ENCODE results near the gene ADCY6. TPM values are rescaled to one million over a fixed set of nuclear protein-coding genes. Genes with fewer than 3 reads are reported as not detected.
A peak's percentile ranks its signal among the peaks of the same experiment; 100 is the strongest.

ADCY6 gene
- total RNA-seq, 1 experiment from 2014 or later = 21.9 TPM

DNA sequence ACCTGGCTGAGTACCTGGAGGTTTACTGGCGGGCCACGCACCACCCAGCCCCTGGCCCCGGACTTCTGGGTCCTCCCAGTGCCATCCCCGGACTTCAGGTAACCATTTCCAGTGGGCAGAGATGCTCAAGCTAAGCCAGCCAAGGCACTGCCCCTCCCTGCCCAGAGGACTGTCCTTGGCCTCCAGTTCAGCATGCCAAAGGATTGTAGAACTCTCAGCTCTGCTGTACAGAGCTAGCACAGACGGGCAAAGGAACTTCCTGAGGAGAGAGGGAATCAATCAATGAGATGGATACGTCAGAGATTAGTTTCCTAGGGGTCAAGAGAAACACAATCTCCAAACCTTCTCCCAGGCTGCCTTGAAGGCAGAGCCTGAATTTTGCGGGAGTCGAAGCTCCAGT lies 38.1 kb upstream of the ADCY6 start:
- Mint-ChIP-seq H3K4me3 (ENCODE audit: unreplicated experiment) (no peak overlapping the region), H3K4me1 (ENCODE audit: insufficient read depth, unreplicated experiment) (peaks cover 10% of the 10 kb centered on the region), H3K36me3 (ENCODE audit: insufficient read depth, unreplicated experiment) (peaks cover 33% of the 10 kb centered on the region), H3K9me3 (ENCODE audit: unreplicated experiment) (no peaks in the 10 kb centered on the region), H3K27ac (ENCODE audit: low read depth, unreplicated experiment) (no peak overlapping the region), H3K27me3 (ENCODE audit: insufficient read depth, unreplicated experiment) (no peaks in the 10 kb centered on the region)
- CTCF ChIA-PET = interaction anchor here (0.6 to 6.7 kb wide), 7 partner anchors 8 to 240 kb away, joined by 3 to 46 read pairs (median 4); no protein-coding TSS in a partner anchor
- TF ChIP-seq, protein P1, sequence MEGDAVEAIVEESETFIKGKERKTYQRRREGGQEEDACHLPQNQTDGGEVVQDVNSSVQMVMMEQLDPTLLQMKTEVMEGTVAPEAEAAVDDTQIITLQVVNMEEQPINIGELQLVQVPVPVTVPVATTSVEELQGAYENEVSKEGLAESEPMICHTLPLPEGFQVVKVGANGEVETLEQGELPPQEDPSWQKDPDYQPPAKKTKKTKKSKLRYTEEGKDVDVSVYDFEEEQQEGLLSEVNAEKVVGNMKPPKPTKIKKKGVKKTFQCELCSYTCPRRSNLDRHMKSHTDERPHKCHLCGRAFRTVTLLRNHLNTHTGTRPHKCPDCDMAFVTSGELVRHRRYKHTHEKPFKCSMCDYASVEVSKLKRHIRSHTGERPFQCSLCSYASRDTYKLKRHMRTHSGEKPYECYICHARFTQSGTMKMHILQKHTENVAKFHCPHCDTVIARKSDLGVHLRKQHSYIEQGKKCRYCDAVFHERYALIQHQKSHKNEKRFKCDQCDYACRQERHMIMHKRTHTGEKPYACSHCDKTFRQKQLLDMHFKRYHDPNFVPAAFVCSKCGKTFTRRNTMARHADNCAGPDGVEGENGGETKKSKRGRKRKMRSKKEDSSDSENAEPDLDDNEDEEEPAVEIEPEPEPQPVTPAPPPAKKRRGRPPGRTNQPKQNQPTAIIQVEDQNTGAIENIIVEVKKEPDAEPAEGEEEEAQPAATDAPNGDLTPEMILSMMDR (IDR thresholded peaks at IDR 0.05; ENCODE audit: unreplicated experiment) = no peak
- intact Hi-C loops (cut with micrococcal nuclease) = no loop called here
- DNase-seq (ENCODE audit: unreplicated experiment) = no peak
- BruUV-seq (replicated peaks) = no TSS peak
- POLR2A ChIA-PET = interaction anchor here (0.6 to 4.3 kb wide), 5 partner anchors 11 to 111 kb away, joined by 3 to 32 read pairs (median 3); partner anchors contain the start of gene CACNB3

DNA sequence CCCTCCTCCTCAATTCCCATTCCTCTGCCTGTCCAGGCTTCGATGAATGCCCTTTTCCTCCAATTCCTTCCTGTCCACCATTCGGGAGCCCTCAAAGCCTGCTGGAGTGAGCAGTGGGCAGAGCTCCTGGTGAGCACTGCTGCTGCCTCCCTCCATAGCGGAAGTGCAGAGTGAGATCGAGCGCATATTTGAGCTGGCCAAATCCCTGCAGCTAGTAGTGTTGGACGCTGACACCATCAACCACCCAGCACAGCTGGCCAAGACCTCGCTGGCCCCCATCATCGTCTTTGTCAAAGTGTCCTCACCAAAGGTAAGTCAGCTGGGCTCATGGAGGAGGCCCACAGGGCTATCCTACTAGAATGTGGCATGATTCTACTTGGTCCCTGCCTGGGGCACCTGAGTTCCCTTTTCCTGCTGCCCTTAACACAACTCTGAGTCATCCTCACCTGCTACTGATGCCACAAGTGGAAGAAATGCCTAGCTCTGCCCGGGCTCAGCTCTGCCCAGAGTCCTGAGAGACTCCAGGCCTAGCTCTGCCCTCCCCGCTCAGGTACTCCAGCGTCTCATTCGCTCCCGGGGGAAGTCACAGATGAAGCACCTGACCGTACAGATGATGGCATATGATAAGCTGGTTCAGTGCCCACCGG lies 37.4 kb upstream of the ADCY6 start:
- intact Hi-C loops (cut with micrococcal nuclease) = no loop called here
- CTCF ChIA-PET = interaction anchor here (1.0 to 6.7 kb wide), 4 partner anchors 11 to 61 kb away, joined by 3 to 46 read pairs (median 5); no protein-coding TSS in a partner anchor
- peaks cover 27% of the 10 kb centered on the region for H3K36me3 Mint-ChIP-seq (ENCODE audit: insufficient read depth, unreplicated experiment)
- H3K4me3 Mint-ChIP-seq (ENCODE audit: unreplicated experiment) = no peak overlapping the region
- TF ChIP-seq, protein P1 (IDR thresholded peaks at IDR 0.05; ENCODE audit: unreplicated experiment) = no peak
- no TSS peak for BruUV-seq (replicated peaks)
- DNase-seq (ENCODE audit: unreplicated experiment) = peak; percentile 46
- H3K4me1 Mint-ChIP-seq (ENCODE audit: insufficient read depth, unreplicated experiment) = peaks cover 10% of the 10 kb centered on the region
- H3K27me3 Mint-ChIP-seq (ENCODE audit: insufficient read depth, unreplicated experiment) = no peaks in the 10 kb centered on the region
- no peaks in the 10 kb centered on the region for H3K9me3 Mint-ChIP-seq (ENCODE audit: unreplicated experiment)
- no peak overlapping the region for H3K27ac Mint-ChIP-seq (ENCODE audit: low read depth, unreplicated experiment)
- POLR2A ChIA-PET = interaction anchor here (0.6 to 4.3 kb wide), 5 partner anchors 10 to 111 kb away, joined by 3 to 32 read pairs (median 3); partner anchors contain the start of gene CACNB3

GRCh38 chr12:48824905-48825304 lies 36.0 kb upstream of the ADCY6 start:
- Mint-ChIP-seq H3K36me3 (ENCODE audit: insufficient read depth, unreplicated experiment) (peaks cover 19% of the 10 kb centered on the region), H3K27me3 (ENCODE audit: insufficient read depth, unreplicated experiment) (no peaks in the 10 kb centered on the region), H3K4me1 (ENCODE audit: insufficient read depth, unreplicated experiment) (peaks cover 10% of the 10 kb centered on the region), H3K27ac (ENCODE audit: low read depth, unreplicated experiment) (peak overlapping the region; percentile 44), H3K4me3 (ENCODE audit: unreplicated experiment) (no peak overlapping the region), H3K9me3 (ENCODE audit: unreplicated experiment) (no peaks in the 10 kb centered on the region)
- intact Hi-C loops (cut with micrococcal nuclease) = no loop called here
- DNase-seq (ENCODE audit: unreplicated experiment) = no peak
- ChIA-PET POLR2A (interaction anchor here (1.6 kb wide), 1 partner anchor 11 kb away, joined by 7 read pairs; no protein-coding TSS in a partner anchor), CTCF (interaction anchor here (0.8 to 6.7 kb wide), 2 partner anchors 10 to 27 kb away, joined by 3 to 46 read pairs; partner anchors contain the start of gene DDX23)
- no TSS peak for BruUV-seq (replicated peaks)
- TF ChIP-seq, protein P1 (IDR thresholded peaks at IDR 0.05; ENCODE audit: unreplicated experiment) = no peak

DNA sequence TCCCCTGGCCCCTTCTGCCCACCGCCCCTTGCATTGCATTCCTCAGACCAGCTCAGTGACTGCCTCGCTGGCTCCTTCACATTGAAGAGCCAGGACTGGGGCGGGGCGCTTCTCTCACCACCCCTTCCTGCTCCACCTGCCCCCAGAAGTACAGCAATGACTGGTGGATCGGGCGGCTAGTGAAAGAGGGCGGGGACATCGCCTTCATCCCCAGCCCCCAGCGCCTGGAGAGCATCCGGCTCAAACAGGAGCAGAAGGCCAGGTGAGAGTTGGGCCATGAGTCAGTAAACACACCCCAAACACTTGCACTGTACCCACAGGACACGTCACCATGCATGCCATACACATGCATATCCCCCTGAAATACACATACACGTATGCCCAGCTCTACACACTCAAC lies 35.2 kb upstream of the ADCY6 start:
- TF ChIP-seq, protein P1 (IDR thresholded peaks at IDR 0.05; ENCODE audit: unreplicated experiment) = no peak
- H3K27ac Mint-ChIP-seq (ENCODE audit: low read depth, unreplicated experiment) = peak overlapping the region; percentile 44
- H3K36me3 Mint-ChIP-seq (ENCODE audit: insufficient read depth, unreplicated experiment) = peaks cover 11% of the 10 kb centered on the region
- H3K4me3 Mint-ChIP-seq (ENCODE audit: unreplicated experiment) = no peak overlapping the region
- intact Hi-C loops (cut with micrococcal nuclease) = no loop called here
- no TSS peak for BruUV-seq (replicated peaks)
- ChIA-PET CTCF (interaction anchor here (0.6 to 6.7 kb wide), 5 partner anchors 9 to 76 kb away, joined by 3 to 46 read pairs (median 3); partner anchors contain the start of gene DDX23), POLR2A (interaction anchor here (0.5 to 1.6 kb wide), 3 partner anchors 10 to 194 kb away, joined by 3 to 7 read pairs (median 3); no protein-coding TSS in a partner anchor)
- H3K9me3 Mint-ChIP-seq (ENCODE audit: unreplicated experiment) = no peaks in the 10 kb centered on the region
- DNase-seq (ENCODE audit: unreplicated experiment) = peak; percentile 62
- H3K27me3 Mint-ChIP-seq (ENCODE audit: insufficient read depth, unreplicated experiment) = no peaks in the 10 kb centered on the region
- peaks cover 10% of the 10 kb centered on the region for H3K4me1 Mint-ChIP-seq (ENCODE audit: insufficient read depth, unreplicated experiment)

All from MCF 10A (cell line).